ENCODE measurements around the gene VTN. TPM values are rescaled to one million over a fixed set of nuclear protein-coding genes. Genes with fewer than 3 reads are reported as not detected.

The VTN gene
- total and polyA plus RNA-seq, 4 donors: 0.40 to 2.5 (median 1.6) TPM

DNA sequence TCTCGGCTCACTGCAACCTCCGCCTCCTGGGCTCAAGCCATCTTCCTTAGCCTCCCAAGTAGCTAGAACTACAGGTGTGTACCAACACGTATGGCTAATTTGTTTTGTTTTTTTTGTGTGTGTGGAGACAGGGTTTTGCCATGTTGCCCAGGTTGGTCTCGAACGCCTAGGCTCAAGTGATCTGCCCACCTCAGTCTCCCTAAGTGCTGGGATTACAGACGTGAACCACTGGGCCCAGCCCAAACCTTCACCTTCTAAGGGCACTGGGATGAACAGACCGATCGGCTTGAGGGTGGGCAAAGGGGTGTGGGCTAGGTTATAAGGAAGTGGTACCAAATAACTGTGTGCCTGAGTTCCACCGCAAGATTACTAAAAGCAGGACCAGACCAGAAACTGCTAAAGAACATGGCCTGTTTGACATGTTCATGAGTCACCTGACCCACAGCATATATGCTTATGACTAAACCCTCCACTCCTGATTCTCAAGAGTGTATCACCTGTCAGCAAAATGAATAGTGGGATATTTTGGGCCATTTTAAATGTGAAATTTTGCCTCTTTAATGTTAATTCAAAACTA is 43.0 kb downstream of the VTN start:
- peaks cover 5 to 37% (median 20%) of the 10 kb centered on the region in 4 donors for H3K36me3 ChIP-seq (ENCODE audit: control insufficient read depth in 4 of 4, insufficient read depth in 4 of 4, low read length in 4 of 4)
- H3K27ac ChIP-seq (ENCODE audit: low read depth in 1 of 2, low read length in 1 of 2): no peak overlapping the region
- 93 to 96% methylated on average over 9 of the region's 9 CpGs for WGBS, 2 donors
- ATAC-seq (ENCODE audit: insufficient read depth, low FRiP score): no peak
- no peaks in the 10 kb centered on the region for H3K9me3 ChIP-seq (ENCODE audit: control insufficient read depth in 4 of 4, insufficient read depth in 3 of 4, low read length in 3 of 4)
- H3K27me3 ChIP-seq (ENCODE audit: control insufficient read depth in 3 of 3, insufficient read depth in 3 of 3, low read length in 2 of 3): no peaks in the 10 kb centered on the region
- H3K4me1 ChIP-seq (ENCODE audit: control insufficient read depth in 5 of 5, insufficient read depth in 5 of 5, low read length in 5 of 5): peaks cover 0 to 5% (median 0%) of the 10 kb centered on the region in 5 donors
- TF ChIP-seq, protein P1, sequence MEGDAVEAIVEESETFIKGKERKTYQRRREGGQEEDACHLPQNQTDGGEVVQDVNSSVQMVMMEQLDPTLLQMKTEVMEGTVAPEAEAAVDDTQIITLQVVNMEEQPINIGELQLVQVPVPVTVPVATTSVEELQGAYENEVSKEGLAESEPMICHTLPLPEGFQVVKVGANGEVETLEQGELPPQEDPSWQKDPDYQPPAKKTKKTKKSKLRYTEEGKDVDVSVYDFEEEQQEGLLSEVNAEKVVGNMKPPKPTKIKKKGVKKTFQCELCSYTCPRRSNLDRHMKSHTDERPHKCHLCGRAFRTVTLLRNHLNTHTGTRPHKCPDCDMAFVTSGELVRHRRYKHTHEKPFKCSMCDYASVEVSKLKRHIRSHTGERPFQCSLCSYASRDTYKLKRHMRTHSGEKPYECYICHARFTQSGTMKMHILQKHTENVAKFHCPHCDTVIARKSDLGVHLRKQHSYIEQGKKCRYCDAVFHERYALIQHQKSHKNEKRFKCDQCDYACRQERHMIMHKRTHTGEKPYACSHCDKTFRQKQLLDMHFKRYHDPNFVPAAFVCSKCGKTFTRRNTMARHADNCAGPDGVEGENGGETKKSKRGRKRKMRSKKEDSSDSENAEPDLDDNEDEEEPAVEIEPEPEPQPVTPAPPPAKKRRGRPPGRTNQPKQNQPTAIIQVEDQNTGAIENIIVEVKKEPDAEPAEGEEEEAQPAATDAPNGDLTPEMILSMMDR (IDR thresholded peaks at IDR 0.05; ENCODE audit: control extremely low read depth, extremely low read depth): no peak
- no peak overlapping the region for H3K9ac ChIP-seq (ENCODE audit: insufficient read depth in 1 of 2, low read length in 2 of 2)
- H3K4me3 ChIP-seq: no peak overlapping the region
- no peak for DNase-seq

DNA sequence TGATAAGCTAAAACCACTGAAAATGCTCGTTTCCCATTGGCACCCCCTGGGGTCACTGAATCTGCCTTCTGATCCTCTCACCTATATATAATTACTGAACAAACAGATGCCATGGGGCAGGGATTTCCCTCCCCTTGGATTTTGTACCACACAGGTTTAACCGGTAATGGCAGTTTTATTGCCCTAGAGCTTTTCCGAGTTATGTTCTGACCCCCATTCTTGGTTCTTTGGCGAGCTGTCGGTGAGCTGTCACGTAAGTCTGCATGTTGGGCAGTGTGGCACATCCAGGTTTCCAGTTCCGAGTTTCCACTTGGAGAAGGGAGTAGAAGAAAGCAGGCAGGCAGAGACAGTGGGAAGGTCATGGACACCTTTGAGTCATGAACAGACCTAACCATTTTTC is 44.0 kb downstream of the VTN start:
- ATAC-seq (ENCODE audit: insufficient read depth, low FRiP score) (no peak), DNase-seq (peak in 1 of 3 donors; percentile 29)
- H3K4me1 ChIP-seq (ENCODE audit: control insufficient read depth in 5 of 5, insufficient read depth in 5 of 5, low read length in 5 of 5): peaks cover 0 to 5% (median 0%) of the 10 kb centered on the region in 5 donors
- H3K4me3 ChIP-seq: no peak overlapping the region
- H3K9ac ChIP-seq (ENCODE audit: insufficient read depth in 1 of 2, low read length in 2 of 2): peak overlapping the region in 1 of 2 donors; percentile 23
- peaks cover 5 to 31% (median 14%) of the 10 kb centered on the region in 4 donors for H3K36me3 ChIP-seq (ENCODE audit: control insufficient read depth in 4 of 4, insufficient read depth in 4 of 4, low read length in 4 of 4)
- TF ChIP-seq, protein P1 (IDR thresholded peaks at IDR 0.05; ENCODE audit: control extremely low read depth, extremely low read depth): no peak
- no peak overlapping the region for H3K27ac ChIP-seq (ENCODE audit: low read depth in 1 of 2, low read length in 1 of 2)
- WGBS, 2 donors: 76 to 95% methylated on average over 7 of the region's 7 CpGs
- no peaks in the 10 kb centered on the region for H3K27me3 ChIP-seq (ENCODE audit: control insufficient read depth in 3 of 3, insufficient read depth in 3 of 3, low read length in 2 of 3)
- H3K9me3 ChIP-seq (ENCODE audit: control insufficient read depth in 4 of 4, insufficient read depth in 3 of 4, low read length in 3 of 4): no peaks in the 10 kb centered on the region

DNA sequence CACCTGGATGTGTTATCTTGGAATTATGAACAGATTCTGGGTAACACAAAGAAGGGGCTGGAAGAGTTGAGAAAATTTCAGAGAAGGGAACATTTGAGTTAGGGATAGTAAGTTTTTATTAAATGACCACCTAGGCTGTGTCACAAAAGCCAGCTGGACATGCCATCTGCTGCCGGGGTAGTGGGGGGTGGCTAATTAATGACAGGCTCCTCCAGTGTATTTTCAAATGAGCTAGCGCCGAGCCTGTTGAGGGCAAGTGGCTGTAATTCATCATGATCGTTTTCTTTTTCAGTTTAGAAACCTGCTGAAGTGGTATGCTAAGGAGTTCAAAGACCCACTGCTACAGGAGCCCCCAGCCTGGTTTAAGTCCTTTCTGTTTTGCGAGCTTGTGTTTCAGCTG is 44.9 kb downstream of the VTN start:
- H3K36me3 ChIP-seq (ENCODE audit: control insufficient read depth in 4 of 4, insufficient read depth in 4 of 4, low read length in 4 of 4): peaks cover 3 to 28% (median 10%) of the 10 kb centered on the region in 4 donors
- DNase-seq: no peak
- H3K27me3 ChIP-seq (ENCODE audit: control insufficient read depth in 3 of 3, insufficient read depth in 3 of 3, low read length in 2 of 3): no peaks in the 10 kb centered on the region
- H3K4me1 ChIP-seq (ENCODE audit: control insufficient read depth in 5 of 5, insufficient read depth in 5 of 5, low read length in 5 of 5): peaks cover 0 to 5% (median 3%) of the 10 kb centered on the region in 5 donors
- H3K9me3 ChIP-seq (ENCODE audit: control insufficient read depth in 4 of 4, insufficient read depth in 3 of 4, low read length in 3 of 4): no peaks in the 10 kb centered on the region
- WGBS, 2 donors: 68 to 79% methylated on average over 5 of the region's 5 CpGs
- ATAC-seq (ENCODE audit: insufficient read depth, low FRiP score): no peak
- no peak overlapping the region for H3K9ac ChIP-seq (ENCODE audit: insufficient read depth in 1 of 2, low read length in 2 of 2)
- peak overlapping the region in 1 of 2 donors; percentile 13 for H3K27ac ChIP-seq (ENCODE audit: low read depth in 1 of 2, low read length in 1 of 2)
- TF ChIP-seq, protein P1 (IDR thresholded peaks at IDR 0.05; ENCODE audit: control extremely low read depth, extremely low read depth): no peak
- no peak overlapping the region for H3K4me3 ChIP-seq

GRCh38 chr17:28324781-28325180 is 45.3 kb downstream of the VTN start:
- H3K9ac ChIP-seq (ENCODE audit: insufficient read depth in 1 of 2, low read length in 2 of 2): no peak overlapping the region
- no peak for DNase-seq
- peaks cover 3 to 28% (median 9%) of the 10 kb centered on the region in 4 donors for H3K36me3 ChIP-seq (ENCODE audit: control insufficient read depth in 4 of 4, insufficient read depth in 4 of 4, low read length in 4 of 4)
- TF ChIP-seq, protein P1 (IDR thresholded peaks at IDR 0.05; ENCODE audit: control extremely low read depth, extremely low read depth): no peak
- no peaks in the 10 kb centered on the region for H3K27me3 ChIP-seq (ENCODE audit: control insufficient read depth in 3 of 3, insufficient read depth in 3 of 3, low read length in 2 of 3)
- no peaks in the 10 kb centered on the region for H3K9me3 ChIP-seq (ENCODE audit: control insufficient read depth in 4 of 4, insufficient read depth in 3 of 4, low read length in 3 of 4)
- H3K27ac ChIP-seq (ENCODE audit: low read depth in 1 of 2, low read length in 1 of 2): no peak overlapping the region
- 52 to 72% methylated on average over 3 of the region's 3 CpGs for WGBS, 2 donors
- no peak overlapping the region for H3K4me3 ChIP-seq
- H3K4me1 ChIP-seq (ENCODE audit: control insufficient read depth in 5 of 5, insufficient read depth in 5 of 5, low read length in 5 of 5): peaks cover 0 to 7% (median 5%) of the 10 kb centered on the region in 5 donors
- ATAC-seq (ENCODE audit: insufficient read depth, low FRiP score): no peak

Data from lung (tissue), 12 donors.